BJ (cell line): ENCODE measurements around the gene SEMA3D. TPM values are rescaled to one million over a fixed set of nuclear protein-coding genes. Genes with fewer than 3 reads are reported as not detected.
A peak's percentile ranks its signal among the peaks of the same experiment; 100 is the strongest.

Experiments used
- CTCF ChIA-PET: fragments of 350-600 bp; formaldehyde crosslinking; extraction: SDS; loops from one replicate; lab custom pipeline; 2021; ENCODE audit warnings: antibody characterized with exemption, inconsistent platforms; lab: Yijun Ruan, JAX
- POLR2A ChIA-PET: fragments of 300-600 bp; sonication (Branson Sonifier 250); formaldehyde crosslinking; extraction: SDS; loops from one replicate; lab custom pipeline; 2021; ENCODE audit warnings: antibody characterized with exemption; lab: Charles Lee
- DNase-seq: peaks from one replicate; pipeline ENCODE4 v3.0.0-alpha.2; 2011; ENCODE audit warnings: low read depth
- H3K27me3 ChIP-seq: 2 replicates; pipeline ENCODE4 v1.6.0; 2011; ENCODE audit warnings: low read length; ENCODE audit not compliant: control insufficient read depth, insufficient read depth
- H3K36me3 ChIP-seq: 2 replicates; pipeline ENCODE4 v1.5.1; 2011; ENCODE audit warnings: low read length; ENCODE audit not compliant: control insufficient read depth, insufficient read depth
- H3K4me3 ChIP-seq: 2 replicates; pipeline ENCODE4 v1.5.1; 2011; ENCODE audit warnings: low read depth, mild to moderate bottlenecking, control low read depth, low read length
- polyA plus RNA-seq: library from polyadenylated mRNA; depleted of rRNA; stranded (reverse); fragments of >200 nt; gene quantifications from 2 replicates; pipeline ENCODE4 v1.2.3, GENCODE V29; 2011
- TF ChIP-seq, protein P1 (sequence below): IDR thresholded peaks from 2 replicates; pipeline ENCODE4 v1.5.1; 2011; ENCODE audit warnings: low read depth, mild to moderate bottlenecking, control low read depth, inconsistent platforms, low read length, moderate library complexity; ENCODE audit not compliant: insufficient read depth

The SEMA3D gene
- polyA plus RNA-seq, 1 experiment = 19.9 TPM

- no peaks in the 10 kb centered on the region for H3K27me3 ChIP-seq
- ChIA-PET CTCF (interaction anchor here (0.9 kb wide), 1 partner anchor 10 kb away, joined by 3 read pairs; no protein-coding TSS in a partner anchor), POLR2A (no interaction called here)
- no peaks in the 10 kb centered on the region for H3K36me3 ChIP-seq
- DNase-seq = no peak
- no peak overlapping the region for H3K4me3 ChIP-seq
- TF ChIP-seq, protein P1, sequence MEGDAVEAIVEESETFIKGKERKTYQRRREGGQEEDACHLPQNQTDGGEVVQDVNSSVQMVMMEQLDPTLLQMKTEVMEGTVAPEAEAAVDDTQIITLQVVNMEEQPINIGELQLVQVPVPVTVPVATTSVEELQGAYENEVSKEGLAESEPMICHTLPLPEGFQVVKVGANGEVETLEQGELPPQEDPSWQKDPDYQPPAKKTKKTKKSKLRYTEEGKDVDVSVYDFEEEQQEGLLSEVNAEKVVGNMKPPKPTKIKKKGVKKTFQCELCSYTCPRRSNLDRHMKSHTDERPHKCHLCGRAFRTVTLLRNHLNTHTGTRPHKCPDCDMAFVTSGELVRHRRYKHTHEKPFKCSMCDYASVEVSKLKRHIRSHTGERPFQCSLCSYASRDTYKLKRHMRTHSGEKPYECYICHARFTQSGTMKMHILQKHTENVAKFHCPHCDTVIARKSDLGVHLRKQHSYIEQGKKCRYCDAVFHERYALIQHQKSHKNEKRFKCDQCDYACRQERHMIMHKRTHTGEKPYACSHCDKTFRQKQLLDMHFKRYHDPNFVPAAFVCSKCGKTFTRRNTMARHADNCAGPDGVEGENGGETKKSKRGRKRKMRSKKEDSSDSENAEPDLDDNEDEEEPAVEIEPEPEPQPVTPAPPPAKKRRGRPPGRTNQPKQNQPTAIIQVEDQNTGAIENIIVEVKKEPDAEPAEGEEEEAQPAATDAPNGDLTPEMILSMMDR = no peak
These were observed 233.6 kb downstream of the SEMA3D start for GRCh38 chr7:84953234-84953633.

DNA sequence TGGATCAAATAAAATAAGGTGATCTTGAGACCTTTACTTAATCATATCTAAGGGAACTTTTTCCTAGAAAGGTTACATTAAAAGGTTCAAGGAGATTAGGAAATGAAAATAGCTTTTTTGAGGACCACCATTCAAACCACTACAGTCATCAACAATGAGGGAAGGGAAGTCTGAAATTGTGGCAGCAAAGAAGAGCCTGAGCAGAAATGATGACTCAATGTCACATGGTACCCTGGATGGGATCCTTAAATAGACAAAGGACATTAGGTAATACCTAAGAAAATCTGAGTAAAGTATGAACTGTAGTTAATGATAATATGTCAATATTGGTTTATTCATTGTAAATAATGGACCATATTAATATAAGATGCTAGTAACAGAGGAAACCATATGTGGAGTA is 236.0 kb downstream of the SEMA3D start:
- CTCF ChIA-PET = interaction anchor here (0.8 to 2.0 kb wide), 3 partner anchors 9 to 19 kb away, joined by 3 to 5 read pairs (median 3); no protein-coding TSS in a partner anchor
- H3K36me3 ChIP-seq = no peaks in the 10 kb centered on the region
- TF ChIP-seq, protein P1 = no peak
- H3K4me3 ChIP-seq = no peak overlapping the region
- POLR2A ChIA-PET = no interaction called here
- no peak for DNase-seq
- no peaks in the 10 kb centered on the region for H3K27me3 ChIP-seq

- POLR2A ChIA-PET = no interaction called here
- H3K36me3 ChIP-seq = no peaks in the 10 kb centered on the region
- CTCF ChIA-PET = interaction anchor here (1.0 kb wide), 1 partner anchor 27 kb away, joined by 4 read pairs; no protein-coding TSS in a partner anchor
- no peaks in the 10 kb centered on the region for H3K27me3 ChIP-seq
- DNase-seq = no peak
- no peak overlapping the region for H3K4me3 ChIP-seq
- TF ChIP-seq, protein P1 = no peak
These were observed 237.4 kb downstream of the SEMA3D start for GRCh38 chr7:84949501-84949900.

DNA sequence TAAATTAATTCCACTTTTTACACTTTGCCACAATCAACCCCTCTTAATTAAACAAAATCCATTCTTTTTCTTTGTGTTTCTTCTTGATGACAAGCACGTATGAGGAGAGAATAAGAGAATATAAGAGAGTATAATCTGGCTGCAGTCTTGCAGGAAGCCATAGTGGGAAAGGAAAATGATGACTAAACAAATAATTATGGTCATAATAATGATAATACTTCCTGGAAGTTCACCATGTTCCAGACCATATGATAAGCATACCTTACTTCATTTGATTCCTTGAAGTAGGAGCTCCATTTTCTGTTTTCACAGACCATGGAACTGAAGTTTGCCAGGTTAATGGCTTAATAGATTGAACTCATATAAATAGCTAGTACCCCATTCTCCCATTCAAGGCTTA is 237.8 kb downstream of the SEMA3D start:
- POLR2A ChIA-PET = no interaction called here
- CTCF ChIA-PET = interaction anchor here (1.0 kb wide), 1 partner anchor 28 kb away, joined by 4 read pairs; no protein-coding TSS in a partner anchor
- DNase-seq = no peak
- Histone ChIP-seq H3K36me3 (no peaks in the 10 kb centered on the region), H3K27me3 (no peaks in the 10 kb centered on the region), H3K4me3 (no peak overlapping the region)
- TF ChIP-seq, protein P1 = no peak

GRCh38 chr7:84948634-84949033 is 238.2 kb downstream of the SEMA3D start:
- TF ChIP-seq, protein P1 = no peak
- POLR2A ChIA-PET = no interaction called here
- no peaks in the 10 kb centered on the region for H3K36me3 ChIP-seq
- peak; percentile 17 for DNase-seq
- no peaks in the 10 kb centered on the region for H3K27me3 ChIP-seq
- H3K4me3 ChIP-seq = no peak overlapping the region
- CTCF ChIA-PET = interaction anchor here (1.0 kb wide), 1 partner anchor 28 kb away, joined by 4 read pairs; no protein-coding TSS in a partner anchor
